Astrocyte (in vitro differentiated cells and primary cell): ENCODE measurements around the gene RALGAPA2. TPM values are rescaled to one million over a fixed set of nuclear protein-coding genes. Genes with fewer than 3 reads are reported as not detected.

ENCODE experiments used
- DNase-seq: peaks from one replicate; pipeline ENCODE4 v3.0.0-alpha.2; 2010; ENCODE audit warnings: low read depth
- FAIRE-seq: peaks from 2 replicates; lab custom pipeline; 2011; peaks lifted over from hg19 to GRCh38; lab: Jason Lieb, UNC
- H2AFZ ChIP-seq: 2 replicates; pipeline ENCODE4 v1.6.0; 2012; ENCODE audit warnings: low read depth, low read length, inconsistent platforms
- H3K27ac ChIP-seq: 2 replicates; pipeline ENCODE4 v1.5.1; 2011; ENCODE audit warnings: low read depth, low read length, inconsistent platforms
- H3K27me3 ChIP-seq: 2 replicates; pipeline ENCODE4 v1.6.0; 2011; ENCODE audit warnings: low read length, inconsistent platforms; ENCODE audit not compliant: insufficient read depth
- H3K36me3 ChIP-seq: 2 replicates; pipeline ENCODE4 v1.5.1; 2011; ENCODE audit warnings: low read length, inconsistent platforms; ENCODE audit not compliant: insufficient read depth
- H3K4me1 ChIP-seq: 2 replicates; pipeline ENCODE4 v1.5.1; 2011; ENCODE audit warnings: low read length, inconsistent platforms; ENCODE audit not compliant: insufficient read depth
- H3K4me2 ChIP-seq: 2 replicates; pipeline ENCODE4 v1.6.0; 2012; ENCODE audit warnings: low read length, inconsistent platforms
- H3K4me3 ChIP-seq: 2 replicates; pipeline ENCODE4 v1.5.1; 2011; ENCODE audit warnings: low read depth, mild to moderate bottlenecking, low read length, inconsistent platforms; ENCODE audit not compliant: insufficient read depth
- H3K79me2 ChIP-seq: 2 replicates; pipeline ENCODE4 v1.6.0; 2012; ENCODE audit warnings: mild to moderate bottlenecking, low read length, inconsistent platforms; ENCODE audit not compliant: insufficient read depth
- H3K9ac ChIP-seq: 2 replicates; pipeline ENCODE4 v1.6.0; 2012; ENCODE audit warnings: mild to moderate bottlenecking, low read length, inconsistent platforms
- H3K9me3 ChIP-seq: 2 replicates; pipeline ENCODE4 v1.5.1; 2012; ENCODE audit warnings: low read depth, mild to moderate bottlenecking, low read length, inconsistent platforms; ENCODE audit not compliant: insufficient read depth
- H4K20me1 ChIP-seq: 2 replicates; pipeline ENCODE4 v1.6.0; 2012; ENCODE audit warnings: low read length, inconsistent platforms; ENCODE audit not compliant: insufficient read depth
- H3K27ac Mint-ChIP-seq: one replicate; pipeline ENCODE4 v1.8.0; 2021; ENCODE audit warnings: mild to moderate bottlenecking, mixed read lengths; ENCODE audit not compliant: unreplicated experiment
- H3K27me3 Mint-ChIP-seq: one replicate; pipeline ENCODE4 v1.8.0; 2021; ENCODE audit warnings: low read depth, mixed read lengths; ENCODE audit not compliant: unreplicated experiment
- H3K36me3 Mint-ChIP-seq: one replicate; pipeline ENCODE4 v1.8.0; 2021; ENCODE audit warnings: low read depth, mixed read lengths; ENCODE audit not compliant: unreplicated experiment
- H3K4me1 Mint-ChIP-seq: one replicate; pipeline ENCODE4 v1.8.0; 2021; ENCODE audit warnings: low read depth, mixed read lengths; ENCODE audit not compliant: unreplicated experiment
- H3K4me3 Mint-ChIP-seq: one replicate; pipeline ENCODE4 v1.8.0; 2021; ENCODE audit warnings: mild to moderate bottlenecking, moderate library complexity, mixed read lengths; ENCODE audit not compliant: unreplicated experiment
- H3K9me3 Mint-ChIP-seq: one replicate; pipeline ENCODE4 v1.8.0; 2021; ENCODE audit warnings: mild to moderate bottlenecking, mixed read lengths; ENCODE audit not compliant: unreplicated experiment
- CTCF ChIP-seq: IDR thresholded peaks from 2 replicates; pipeline ENCODE4 v1.5.1; 2011; ENCODE audit warnings: low read depth, mild to moderate bottlenecking, inconsistent platforms, low read length, moderate library complexity; ENCODE audit not compliant: insufficient read depth
- EZH2 ChIP-seq: IDR thresholded peaks from 2 replicates; pipeline ENCODE4 v1.6.1; 2012; ENCODE audit warnings: mild to moderate bottlenecking, low read length, inconsistent platforms; ENCODE audit not compliant: insufficient read depth
- total RNA-seq: library from RNA; stranded (reverse); gene quantifications from 2 replicates; pipeline ENCODE4 v1.2.1, GENCODE V29; 2021

The RALGAPA2 gene
- total RNA-seq, 1 donor from 2014 or later, result 6.6 TPM

DNA sequence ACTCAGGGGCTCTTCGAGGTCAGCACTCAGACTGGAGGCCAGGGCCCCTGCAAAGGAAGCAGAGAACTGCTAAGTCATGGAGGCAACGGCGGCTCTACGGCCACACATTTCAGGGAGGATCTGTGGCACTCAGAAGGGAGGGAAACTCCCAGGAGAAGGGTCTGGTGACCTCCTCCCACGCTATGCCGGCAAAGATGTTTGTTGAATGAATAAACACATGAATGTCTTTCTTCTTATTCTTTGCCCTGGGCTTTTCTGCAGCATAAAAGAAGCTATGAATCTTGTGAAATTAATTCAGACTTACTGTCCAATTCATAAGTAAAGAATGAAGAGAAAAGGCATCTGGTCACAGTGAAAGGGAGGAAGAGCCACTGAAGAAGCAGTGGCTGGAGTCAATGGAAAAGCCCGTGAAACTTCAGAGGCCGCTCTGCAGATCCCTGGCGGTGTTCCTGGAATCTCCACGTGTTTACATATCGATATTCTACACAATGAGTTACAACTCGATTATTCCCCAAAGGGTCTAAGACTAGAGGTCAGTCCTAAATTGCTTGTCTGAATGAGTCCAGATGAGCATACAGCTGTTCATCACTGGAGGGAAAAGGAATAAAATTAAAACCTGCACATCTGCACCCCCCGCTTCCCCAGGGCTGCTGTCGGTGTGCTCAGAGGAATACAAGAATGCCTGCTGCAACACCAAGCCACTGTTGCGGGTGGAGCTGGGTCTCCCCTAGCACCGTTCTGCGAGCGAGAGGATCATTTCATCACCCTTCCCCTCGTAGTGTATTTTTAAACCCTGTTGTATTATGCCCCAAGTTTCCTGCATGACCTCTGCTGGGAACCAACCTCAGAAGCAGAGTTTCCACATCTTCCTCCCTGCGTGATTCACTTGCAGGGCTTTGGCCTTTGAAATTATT, 319.0 kb downstream of the RALGAPA2 start:
- Histone ChIP-seq H3K36me3 (no peaks in the 10 kb centered on the region), H4K20me1 (no peaks in the 10 kb centered on the region), H3K9me3 (no peaks in the 10 kb centered on the region), H3K9ac (no peak overlapping the region), H3K27me3 (no peaks in the 10 kb centered on the region), H3K4me1 (no peaks in the 10 kb centered on the region), H3K27ac (no peak overlapping the region), H2AFZ (peak overlapping the region; percentile 34), H3K4me3 (no peak overlapping the region), H3K4me2 (no peak overlapping the region), H3K79me2 (no peaks in the 10 kb centered on the region)
- Mint-ChIP-seq H3K9me3 (peaks cover 2% of the 10 kb centered on the region), H3K4me3 (no peak overlapping the region), H3K27me3 (peaks cover 5% of the 10 kb centered on the region), H3K27ac (no peak overlapping the region), H3K36me3 (peaks cover 7% of the 10 kb centered on the region), H3K4me1 (no peaks in the 10 kb centered on the region)
- no peak for TF ChIP-seq EZH2
- no peak for TF ChIP-seq CTCF
- FAIRE-seq (no peak), DNase-seq (peak; percentile 30)

GRCh38 chr20:20391766-20392165, 320.7 kb downstream of the RALGAPA2 start:
- peaks cover 2% of the 10 kb centered on the region for H3K9me3 Mint-ChIP-seq
- peaks cover 4% of the 10 kb centered on the region for H3K36me3 Mint-ChIP-seq
- Histone ChIP-seq H3K4me3 (no peak overlapping the region), H3K4me1 (no peaks in the 10 kb centered on the region), H2AFZ (no peak overlapping the region), H3K27me3 (no peaks in the 10 kb centered on the region), H3K4me2 (no peak overlapping the region), H3K9ac (no peak overlapping the region), H3K27ac (no peak overlapping the region), H3K36me3 (no peaks in the 10 kb centered on the region), H4K20me1 (no peaks in the 10 kb centered on the region), H3K79me2 (no peaks in the 10 kb centered on the region), H3K9me3 (no peaks in the 10 kb centered on the region)
- H3K4me1 Mint-ChIP-seq, result no peaks in the 10 kb centered on the region
- no peak overlapping the region for H3K27ac Mint-ChIP-seq
- peaks cover 5% of the 10 kb centered on the region for H3K27me3 Mint-ChIP-seq
- TF ChIP-seq EZH2 (no peak), CTCF (no peak)
- no peak for FAIRE-seq
- no peak overlapping the region for H3K4me3 Mint-ChIP-seq
- no peak for DNase-seq

DNA sequence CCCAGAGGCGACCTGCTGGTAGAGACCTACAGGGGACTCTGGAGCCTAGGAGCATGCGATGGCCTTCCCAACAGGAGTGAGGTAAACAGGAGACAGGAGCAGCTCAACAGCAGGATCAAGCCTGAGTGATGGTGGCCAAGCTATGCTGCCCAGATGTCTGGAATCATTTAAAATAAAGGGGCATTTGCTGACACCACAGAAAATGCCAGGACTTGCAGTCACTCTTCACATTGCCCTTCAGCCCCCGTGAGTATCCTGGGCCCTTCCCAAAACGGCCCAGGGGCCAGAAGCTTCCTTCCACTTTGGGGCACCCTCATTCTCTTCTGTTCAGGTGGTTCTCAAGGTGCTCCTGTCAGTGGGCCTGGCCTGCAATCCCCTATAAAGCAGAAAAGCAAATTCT, 321.3 kb downstream of the RALGAPA2 start:
- Mint-ChIP-seq H3K27me3 (peaks cover 4% of the 10 kb centered on the region), H3K9me3 (peaks cover 2% of the 10 kb centered on the region), H3K4me3 (no peak overlapping the region), H3K27ac (no peak overlapping the region), H3K36me3 (peaks cover 4% of the 10 kb centered on the region), H3K4me1 (no peaks in the 10 kb centered on the region)
- H3K4me2 ChIP-seq, result no peak overlapping the region
- no peaks in the 10 kb centered on the region for H3K36me3 ChIP-seq
- no peaks in the 10 kb centered on the region for H4K20me1 ChIP-seq
- no peak overlapping the region for H3K27ac ChIP-seq
- no peak overlapping the region for H3K4me3 ChIP-seq
- H2AFZ ChIP-seq, result no peak overlapping the region
- no peaks in the 10 kb centered on the region for H3K79me2 ChIP-seq
- H3K27me3 ChIP-seq, result no peaks in the 10 kb centered on the region
- H3K9me3 ChIP-seq, result no peaks in the 10 kb centered on the region
- H3K4me1 ChIP-seq, result no peaks in the 10 kb centered on the region
- FAIRE-seq (no peak), DNase-seq (no peak)
- no peak overlapping the region for H3K9ac ChIP-seq
- no peak for TF ChIP-seq CTCF
